Stomach (tissue), 9 donors: ENCODE results near the gene NMNAT2. TPM values are rescaled to one million over a fixed set of nuclear protein-coding genes. Genes with fewer than 3 reads are reported as not detected.

Experiments used
- DNase-seq, 2 donors: peaks; one replicate each; pipeline versions ENCODE4 v3.0.0 to v3.0.0-alpha.2; 2013 to 2019
- H3K27ac ChIP-seq, 5 donors: fragments of 200-600 bp in 4 of 5; sonication (generic) in 4 of 5; one replicate each; pipeline ENCODE4 v1.5.1; 2013 to 2019; ENCODE audit warnings: mild to moderate bottlenecking in 1 of 5, moderate library complexity in 1 of 5
- H3K27me3 ChIP-seq, 3 donors: fragments of 200-600 bp; sonication (generic); one replicate each; pipeline ENCODE4 v1.5.1; 2017 to 2019; ENCODE audit warnings: mixed run types in 1 of 3
- H3K36me3 ChIP-seq, 4 donors: fragments of 200-600 bp; sonication (generic); 1 replicate in 3 of 4; 2 replicates in 1 of 4; pipeline ENCODE4 v1.5.1; 2016 to 2019
- H3K4me1 ChIP-seq, 4 donors: fragments of 200-600 bp; sonication (generic); one replicate each; pipeline ENCODE4 v1.5.1; 2016 to 2019
- H3K4me3 ChIP-seq, 4 donors: fragments of 200-600 bp; sonication (generic) in 3 of 4; one replicate each; pipeline ENCODE4 v1.5.1; 2016 to 2019; ENCODE audit warnings: mild to moderate bottlenecking in 1 of 4
- H3K9me3 ChIP-seq, 4 donors: fragments of 200-600 bp; sonication (generic); one replicate each; pipeline ENCODE4 v1.5.1; 2016 to 2019
- EP300 ChIP-seq: sonication (generic); formaldehyde crosslinking; IDR thresholded peaks from one replicate; pipeline ENCODE4 v1.6.1; 2017; ENCODE audit warnings: antibody characterized with exemption
- POLR2A ChIP-seq, 4 donors: fragments of 450-650 bp; IDR thresholded peaks; one replicate each; pipeline ENCODE4 v1.6.1; 2016; ENCODE audit warnings: antibody characterized with exemption in 4 of 4, control low read depth in 2 of 4, mild to moderate bottlenecking in 1 of 4, moderate library complexity in 1 of 4
- POLR2AphosphoS5 ChIP-seq, 3 donors: sonication (generic); formaldehyde crosslinking; IDR thresholded peaks; one replicate each; pipeline ENCODE4 v1.6.1; 2016; ENCODE audit warnings: antibody characterized with exemption in 3 of 3
- WGBS, 5 donors: extraction: QIAGEN DNeasy Blood & Tissue Kit in 3 of 5; methylation state at CpG; one replicate each; pipeline versions ENCODE4 v1.1.5 to v1.1.7; 2013 to 2018; 5-methylcytosine and 5-hydroxymethylcytosine counted together
- intact Hi-C: fragments of 100-400 bp; cut with DNase I; formaldehyde crosslinking; loops from one replicate; pipeline ENCODE4 v1.15.1; 2023; ENCODE audit warnings: low total_unique reads
- polyA plus RNA-seq, 3 donors: library from polyadenylated mRNA; stranded (reverse); fragments of 200-250 nt; gene quantifications; one replicate each; pipeline ENCODE4 v1.2.3, GENCODE V29; 2013
- total RNA-seq, 5 donors: library from RNA; depleted of rRNA; stranded (reverse); fragments of >200 nt; gene quantifications; one replicate each; pipeline versions ENCODE4 v1.1.0 to v1.2.3, GENCODE V29; 2014 to 2016
- TF ChIP-seq, protein P1 (sequence below), 7 experiments: fragments of 450-650 bp in 4 of 7; fragments of 200-600 bp in 3 of 7; sonication (generic) in 3 of 7; IDR thresholded peaks; one replicate each; pipeline ENCODE4 v1.5.1; 2016 to 2019; ENCODE audit warnings: antibody characterized with exemption in 7 of 7, control low read depth in 2 of 7, mild to moderate bottlenecking in 1 of 7
- donor health status: healthy with polysubstance abuse.
- donor health status: Bipolar disorder and iron deficiency.
- donor health status: healthy.

NMNAT2 gene
- total and polyA plus RNA-seq, 8 donors, result 0.06 to 1.3 (median 0.51) TPM; not detected in 2

DNA sequence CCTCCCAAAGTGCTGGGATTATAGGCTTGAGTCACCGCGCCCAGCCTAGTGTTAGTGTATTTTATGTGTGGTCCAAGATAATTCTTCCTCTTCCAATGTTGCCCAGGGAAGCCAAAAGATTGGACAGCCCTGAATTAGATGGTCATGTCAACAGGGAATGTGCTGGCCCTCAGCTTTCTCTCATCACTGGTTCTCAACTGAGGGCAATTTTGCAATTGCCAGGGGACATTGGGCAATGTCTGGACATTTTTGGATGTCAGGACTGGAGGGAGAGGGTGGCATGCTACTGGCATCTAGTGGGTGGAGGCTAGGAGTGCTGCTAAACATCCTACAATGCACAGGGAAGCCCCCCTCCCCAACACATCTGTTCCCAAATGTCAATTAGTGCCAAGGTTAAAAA, 137.1 kb downstream of the NMNAT2 start:
- peak in 1 of 2 donors; percentile 29 for DNase-seq
- TF ChIP-seq POLR2AphosphoS5 (IDR thresholded peaks at IDR 0.05) (peak in 2 of 3 donors; percentile 26 to 37), EP300 (no peak), POLR2A (IDR thresholded peaks at IDR 0.05) (no peak)
- TF ChIP-seq, protein P1, sequence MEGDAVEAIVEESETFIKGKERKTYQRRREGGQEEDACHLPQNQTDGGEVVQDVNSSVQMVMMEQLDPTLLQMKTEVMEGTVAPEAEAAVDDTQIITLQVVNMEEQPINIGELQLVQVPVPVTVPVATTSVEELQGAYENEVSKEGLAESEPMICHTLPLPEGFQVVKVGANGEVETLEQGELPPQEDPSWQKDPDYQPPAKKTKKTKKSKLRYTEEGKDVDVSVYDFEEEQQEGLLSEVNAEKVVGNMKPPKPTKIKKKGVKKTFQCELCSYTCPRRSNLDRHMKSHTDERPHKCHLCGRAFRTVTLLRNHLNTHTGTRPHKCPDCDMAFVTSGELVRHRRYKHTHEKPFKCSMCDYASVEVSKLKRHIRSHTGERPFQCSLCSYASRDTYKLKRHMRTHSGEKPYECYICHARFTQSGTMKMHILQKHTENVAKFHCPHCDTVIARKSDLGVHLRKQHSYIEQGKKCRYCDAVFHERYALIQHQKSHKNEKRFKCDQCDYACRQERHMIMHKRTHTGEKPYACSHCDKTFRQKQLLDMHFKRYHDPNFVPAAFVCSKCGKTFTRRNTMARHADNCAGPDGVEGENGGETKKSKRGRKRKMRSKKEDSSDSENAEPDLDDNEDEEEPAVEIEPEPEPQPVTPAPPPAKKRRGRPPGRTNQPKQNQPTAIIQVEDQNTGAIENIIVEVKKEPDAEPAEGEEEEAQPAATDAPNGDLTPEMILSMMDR (IDR thresholded peaks at IDR 0.05), result no peak
- no peaks in the 10 kb centered on the region for H3K27me3 ChIP-seq
- no peaks in the 10 kb centered on the region for H3K36me3 ChIP-seq
- H3K4me3 ChIP-seq, result no peak overlapping the region
- intact Hi-C loops, result no loop called here
- no peaks in the 10 kb centered on the region for H3K9me3 ChIP-seq
- peaks cover 0 to 43% (median 19%) of the 10 kb centered on the region in 4 donors for H3K4me1 ChIP-seq
- H3K27ac ChIP-seq, result peak overlapping the region in 3 of 5 donors; percentile 49 to 73 (median 56)
- WGBS, 5 donors, result 92 to 97% (median 96%) methylated on average over 2 of the region's 2 CpGs

DNA sequence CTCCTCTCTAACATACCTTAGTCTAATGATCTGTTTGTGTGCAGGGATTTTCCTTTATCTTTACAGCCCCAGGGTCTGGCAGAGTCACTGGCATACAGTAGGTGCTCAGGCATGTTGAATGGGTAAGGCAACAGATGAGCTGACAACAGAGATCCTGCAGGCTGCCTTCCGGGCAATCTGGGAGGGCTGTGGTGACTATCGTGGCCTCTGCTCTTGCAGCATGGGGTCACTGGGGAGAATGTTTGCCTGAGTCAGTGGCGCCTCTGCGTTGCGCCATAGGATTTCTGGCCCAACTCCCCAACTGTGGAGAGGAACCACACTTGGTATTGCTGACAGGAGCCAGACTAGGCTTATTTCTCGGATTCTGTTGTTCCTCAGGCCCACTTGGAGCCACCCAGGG, 138.3 kb downstream of the NMNAT2 start:
- H3K4me3 ChIP-seq, result no peak overlapping the region
- no peaks in the 10 kb centered on the region for H3K9me3 ChIP-seq
- H3K27ac ChIP-seq, result peak overlapping the region in 3 of 5 donors; percentile 34 to 56 (median 49)
- H3K4me1 ChIP-seq, result peaks cover 0 to 43% (median 19%) of the 10 kb centered on the region in 4 donors
- intact Hi-C loops, result no loop called here
- no peaks in the 10 kb centered on the region for H3K27me3 ChIP-seq
- TF ChIP-seq POLR2AphosphoS5 (IDR thresholded peaks at IDR 0.05), result peak in 1 of 3 donors; percentile 7
- TF ChIP-seq EP300, result no peak
- peak in 1 of 2 donors; percentile 27 for DNase-seq
- H3K36me3 ChIP-seq, result no peaks in the 10 kb centered on the region
- 66 to 88% (median 84%) methylated on average over 3 to 6 of the region's 6 CpGs for WGBS, 5 donors

DNA sequence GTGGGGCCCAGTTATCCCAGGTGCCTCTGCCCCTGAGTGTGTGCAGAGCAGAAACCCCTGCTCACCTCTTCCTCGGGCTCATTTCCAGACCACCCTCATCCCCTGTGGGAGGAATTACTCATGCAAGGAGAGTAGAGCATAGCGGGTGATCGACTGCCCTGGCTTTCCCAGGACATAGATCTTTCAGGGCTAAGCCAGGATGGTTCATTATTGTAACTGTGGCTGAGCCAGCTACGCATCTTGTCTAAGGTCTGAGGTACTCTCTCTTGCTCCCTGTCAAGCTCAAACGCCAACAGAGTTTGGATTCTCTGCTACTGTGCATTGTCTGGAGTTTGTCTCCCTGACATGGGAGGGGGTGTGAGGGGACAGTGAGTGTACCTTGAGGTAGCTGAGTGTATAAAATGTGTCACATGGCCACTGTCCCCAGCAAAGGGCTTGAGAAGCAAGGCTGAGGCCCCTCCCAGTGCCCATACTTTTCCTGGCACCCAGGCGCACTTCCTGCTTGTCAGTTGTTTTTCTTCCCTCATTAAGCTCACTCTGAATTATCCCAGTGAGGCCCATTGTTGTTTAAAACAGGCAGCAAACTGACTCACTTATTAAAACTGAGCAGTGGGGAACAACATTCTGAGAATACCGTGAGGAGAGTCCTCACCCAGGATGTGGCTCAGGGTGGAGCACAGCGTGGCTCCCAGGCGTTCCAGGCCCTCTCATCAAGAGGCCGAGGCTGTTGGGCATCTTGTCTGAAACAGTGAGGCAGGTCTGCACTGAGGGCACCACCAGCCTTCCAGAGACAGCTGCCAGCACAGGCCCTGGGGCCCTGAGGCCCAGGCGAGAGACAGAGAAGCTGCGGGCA, 139.2 kb downstream of the NMNAT2 start:
- intact Hi-C loops, result no loop called here
- WGBS, 5 donors, result 67 to 82% (median 77%) methylated on average over 11 to 12 of the region's 12 CpGs
- Histone ChIP-seq H3K4me3 (no peak overlapping the region), H3K27me3 (no peaks in the 10 kb centered on the region), H3K9me3 (no peaks in the 10 kb centered on the region), H3K4me1 (peaks cover 0 to 43% (median 19%) of the 10 kb centered on the region in 4 donors), H3K36me3 (no peaks in the 10 kb centered on the region), H3K27ac (peak overlapping the region in 4 of 5 donors; percentile 23 to 56 (median 42))
- TF ChIP-seq POLR2AphosphoS5 (IDR thresholded peaks at IDR 0.05) (no peak), EP300 (no peak), POLR2A (IDR thresholded peaks at IDR 0.05) (no peak)
- TF ChIP-seq, protein P1 (IDR thresholded peaks at IDR 0.05), result no peak
- DNase-seq, result peak in 1 of 2 donors; percentile 17

DNA sequence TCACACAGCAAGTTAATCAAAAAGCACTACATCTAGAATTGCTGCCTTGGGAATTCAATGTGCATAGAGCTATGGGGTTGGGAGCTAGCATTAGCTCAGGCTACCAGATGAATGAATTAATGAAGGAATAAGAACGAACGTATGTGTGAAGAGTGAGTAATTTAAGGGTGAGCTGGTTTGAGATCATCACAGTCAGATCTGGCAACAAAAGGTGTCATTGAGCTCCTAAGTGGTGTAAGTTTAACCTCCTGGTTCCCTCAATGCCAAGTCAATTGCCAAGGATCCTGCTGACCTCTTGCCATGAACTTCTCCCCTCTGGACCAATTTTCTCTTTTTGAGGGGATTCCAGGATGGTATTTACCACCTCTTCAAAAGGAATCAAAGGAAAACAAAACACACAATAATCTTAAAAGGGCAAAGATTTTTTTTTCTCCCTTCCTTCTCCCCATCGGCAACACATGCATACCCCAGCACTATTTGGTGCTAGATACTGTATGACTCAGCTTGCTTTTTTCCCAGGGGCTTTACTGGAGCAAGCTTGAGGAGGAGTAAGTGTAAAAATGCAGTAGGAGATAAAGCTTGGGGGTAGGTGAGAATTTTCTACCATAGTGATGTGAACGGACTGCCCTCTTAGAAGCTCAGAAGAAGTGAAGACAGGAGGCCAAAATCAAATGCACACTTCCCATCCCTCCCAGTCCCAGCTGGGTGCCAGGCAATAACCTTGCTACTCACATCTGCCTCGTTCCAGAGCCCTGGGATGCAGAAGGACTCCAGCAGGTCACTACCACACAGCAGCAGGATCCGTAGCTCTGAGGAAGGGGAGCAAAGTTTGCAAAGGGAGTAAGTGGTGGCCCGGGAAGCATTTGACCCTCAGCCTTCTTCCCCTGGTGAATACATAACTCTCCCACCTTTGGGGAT, 140.1 kb downstream of the NMNAT2 start:
- TF ChIP-seq POLR2A (IDR thresholded peaks at IDR 0.05) (no peak), POLR2AphosphoS5 (IDR thresholded peaks at IDR 0.05) (no peak), EP300 (no peak)
- TF ChIP-seq, protein P1 (IDR thresholded peaks at IDR 0.05), result no peak
- H3K4me3 ChIP-seq, result no peak overlapping the region
- intact Hi-C loops, result no loop called here
- H3K4me1 ChIP-seq, result peaks cover 0 to 43% (median 19%) of the 10 kb centered on the region in 4 donors
- no peaks in the 10 kb centered on the region for H3K36me3 ChIP-seq
- H3K27me3 ChIP-seq, result no peaks in the 10 kb centered on the region
- no peak overlapping the region for H3K27ac ChIP-seq
- DNase-seq, result peak in 1 of 2 donors; percentile 14
- 54 to 72% (median 59%) methylated on average over 6 to 7 of the region's 7 CpGs for WGBS, 5 donors
- H3K9me3 ChIP-seq, result no peaks in the 10 kb centered on the region
